Myocyte (in vitro differentiated cells): ENCODE results near the gene BCL2. TPM values are rescaled to one million over a fixed set of nuclear protein-coding genes. Genes with fewer than 3 reads are reported as not detected.
"Not testable (repeated sequence)": the region's sequence is repeated elsewhere in the genome, so short reads cannot be mapped to it uniquely, and the experiment has no call there.

Source experiments
- DNase-seq: peaks from one replicate; pipeline ENCODE4 v3.0.0-alpha.2; 2012; ENCODE audit warnings: low read depth
- total RNA-seq: library from RNA; depleted of rRNA; stranded (reverse); fragments of >200 nt; gene quantifications from 2 replicates; pipeline ENCODE4 v1.2.3, GENCODE V29; 2014

BCL2 gene
- total RNA-seq, 1 donor from 2014 or later, result 4.2 TPM

GRCh38 chr18:63236921-63237846 is 82.4 kb downstream of the BCL2 start:
- no peak for DNase-seq

- no peak for DNase-seq
These were observed 83.2 kb downstream of the BCL2 start for GRCh38 chr18:63236406-63236805.

GRCh38 chr18:63235920-63236319 is 83.6 kb downstream of the BCL2 start:
- DNase-seq, result not testable (repeated sequence)

- DNase-seq, result no peak
These were observed 84.7 kb downstream of the BCL2 start for GRCh38 chr18:63234841-63235240.

GRCh38 chr18:63234432-63234831 is 85.1 kb downstream of the BCL2 start:
- DNase-seq, result no peak

- no peak for DNase-seq
These were observed 86.2 kb downstream of the BCL2 start for GRCh38 chr18:63233334-63233733.

GRCh38 chr18:63232826-63233225 is 86.7 kb downstream of the BCL2 start:
- DNase-seq, result no peak

- DNase-seq, result no peak
These were observed 89.6 kb downstream of the BCL2 start for GRCh38 chr18:63229971-63230370.

GRCh38 chr18:63225434-63225833 is 94.1 kb downstream of the BCL2 start:
- no peak for DNase-seq

- no peak for DNase-seq
These were observed 94.9 kb downstream of the BCL2 start for GRCh38 chr18:63224630-63225029.

GRCh38 chr18:63223837-63224236 is 95.7 kb downstream of the BCL2 start:
- DNase-seq, result no peak

- no peak for DNase-seq
These were observed 98.7 kb downstream of the BCL2 start for GRCh38 chr18:63220903-63221302.

- no peak for DNase-seq
These were observed 101.1 kb downstream of the BCL2 start for GRCh38 chr18:63218472-63218871.

GRCh38 chr18:63216516-63217311 is 102.9 kb downstream of the BCL2 start:
- no peak for DNase-seq

GRCh38 chr18:63213936-63214671 is 105.5 kb downstream of the BCL2 start:
- no peak for DNase-seq

- no peak for DNase-seq
These were observed 106.2 kb downstream of the BCL2 start for GRCh38 chr18:63213331-63213900.

- DNase-seq, result no peak
These were observed 109.0 kb downstream of the BCL2 start for GRCh38 chr18:63210521-63210920.

- DNase-seq, result no peak
These were observed 110.9 kb downstream of the BCL2 start for GRCh38 chr18:63208676-63209075.

GRCh38 chr18:63207835-63208234 is 111.7 kb downstream of the BCL2 start:
- DNase-seq, result no peak

GRCh38 chr18:63207143-63207790 is 112.3 kb downstream of the BCL2 start:
- no peak for DNase-seq
